Stimulated activated CD8-positive, alpha-beta memory T cell treated with anti-CD3 and anti-CD28 coated beads, Interleukin-15, amount 100 ng/mL, for 1 hour (primary cell): Measurements from ENCODE around the gene HIPK3.
"Not testable (repeated sequence)": the region's sequence is repeated elsewhere in the genome, so short reads cannot be mapped to it uniquely, and the experiment has no call there.

ENCODE experiments used
- DNase-seq: peaks from one replicate; pipeline ENCODE4 v3.0.0-alpha.2; 2020; ENCODE audit warnings: low read depth

The HIPK3 gene

DNA sequence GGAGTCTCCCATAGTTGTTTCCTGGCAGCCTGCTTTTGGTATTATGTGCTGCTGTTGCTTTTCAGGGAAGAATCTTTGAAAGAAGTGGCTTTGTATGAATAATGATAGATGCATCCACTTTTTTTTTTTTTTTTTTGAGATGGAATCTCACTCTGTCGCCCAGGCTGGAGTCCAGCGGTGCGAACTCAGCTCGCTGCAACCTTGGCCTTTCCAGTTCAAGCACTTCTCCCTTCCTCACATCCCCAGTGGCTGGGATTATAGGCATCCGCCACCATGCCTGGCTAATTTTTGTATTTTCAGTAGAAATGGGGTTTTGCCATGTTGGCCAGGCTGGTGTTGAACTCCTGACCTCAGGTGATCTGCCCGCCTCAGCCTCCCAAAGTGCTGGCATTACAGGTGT is 49.6 kb downstream of the HIPK3 start:
- not testable (repeated sequence) for DNase-seq

DNA sequence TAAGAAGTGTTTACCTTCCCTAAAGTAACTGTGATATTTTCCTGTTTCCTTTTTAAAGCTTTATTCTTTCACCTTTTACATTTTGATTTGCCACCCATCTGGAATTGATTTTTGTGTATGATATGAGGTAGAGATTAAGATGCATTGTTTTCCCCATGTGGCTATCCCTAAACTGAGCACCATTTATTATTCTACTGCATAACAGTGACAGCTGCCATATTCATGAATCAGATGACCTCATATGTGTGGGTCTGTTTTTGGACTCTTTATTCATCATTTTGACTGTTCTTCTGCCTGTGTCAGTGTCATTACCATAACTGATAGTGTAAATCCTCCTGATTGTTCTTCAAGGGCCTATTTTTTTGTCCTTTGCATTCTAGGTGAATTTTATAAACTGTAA is 50.8 kb downstream of the HIPK3 start:
- no peak for DNase-seq

DNA sequence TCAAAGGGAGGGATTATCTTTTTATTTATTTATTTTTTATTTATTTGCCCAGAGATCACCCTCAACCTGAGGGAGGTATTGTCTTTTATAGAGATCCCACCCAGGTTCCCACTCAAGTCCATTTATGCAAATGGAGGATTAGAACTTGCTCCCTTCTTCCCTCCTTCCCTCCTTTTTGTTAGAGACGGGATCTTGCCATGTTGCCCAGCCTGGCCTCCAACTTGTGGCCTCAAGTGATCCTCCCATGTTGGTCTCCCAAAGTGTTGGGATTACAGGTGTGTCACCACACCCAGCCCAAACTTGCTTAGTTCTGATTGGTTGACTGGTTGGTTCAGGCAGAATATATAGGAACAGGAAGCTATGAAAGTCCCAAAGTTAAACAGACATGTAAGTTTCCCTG is 51.9 kb downstream of the HIPK3 start:
- DNase-seq, result no peak

DNA sequence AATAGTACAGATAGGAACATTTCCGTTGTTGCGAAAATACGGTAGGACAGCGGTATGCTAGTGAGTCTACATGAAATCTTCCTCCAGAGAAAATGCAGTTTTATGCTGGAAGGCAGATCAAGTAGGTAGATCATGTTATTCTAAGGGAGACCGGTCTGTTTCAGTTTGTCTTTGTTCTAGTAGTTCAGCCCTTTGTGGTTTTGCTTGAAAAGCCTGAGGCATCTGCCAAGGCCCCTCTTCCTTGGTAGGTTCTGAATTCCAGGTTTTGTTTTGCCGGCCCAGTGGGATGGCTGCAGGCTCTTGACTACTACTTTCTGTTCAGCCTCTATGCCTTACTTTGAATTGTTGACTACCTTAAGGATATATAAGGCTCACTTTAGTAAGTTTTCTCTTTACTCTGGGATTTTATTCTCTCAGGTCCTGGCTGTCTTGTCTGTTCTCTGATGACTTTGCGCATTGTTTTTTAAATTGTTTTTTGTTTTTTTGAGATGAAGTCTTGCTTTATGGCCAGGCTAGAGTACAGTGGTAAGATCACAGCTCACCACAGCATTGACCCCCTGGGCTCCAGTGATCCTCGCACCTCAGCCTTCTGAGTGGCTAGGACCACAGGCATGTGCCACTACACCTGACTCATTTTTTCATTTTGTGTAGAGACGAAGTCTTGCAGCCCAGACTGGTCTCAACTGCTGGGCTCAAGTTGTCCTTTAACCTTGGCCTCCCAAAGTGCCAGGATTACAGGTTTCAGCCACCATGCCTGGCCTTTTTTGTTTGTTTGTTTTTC is 53.7 kb downstream of the HIPK3 start:
- no peak for DNase-seq

DNA sequence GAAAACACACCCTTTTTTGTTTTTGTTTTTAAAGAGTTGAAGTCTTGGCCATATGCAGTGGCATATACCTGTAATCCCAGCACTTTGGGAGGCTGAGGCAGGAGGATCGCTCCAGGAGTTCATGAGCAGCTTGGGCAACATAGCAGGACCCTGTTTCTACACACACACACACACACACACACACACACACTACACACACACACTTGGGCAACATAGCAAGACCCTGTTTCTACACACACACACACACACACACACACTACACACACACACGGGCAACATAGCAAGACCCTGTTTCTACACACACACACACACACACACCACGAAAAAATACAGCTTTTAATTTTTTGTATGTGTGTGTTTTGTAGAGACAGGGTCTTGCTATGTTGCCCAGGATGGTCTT is 54.5 kb downstream of the HIPK3 start:
- DNase-seq, result no peak

DNA sequence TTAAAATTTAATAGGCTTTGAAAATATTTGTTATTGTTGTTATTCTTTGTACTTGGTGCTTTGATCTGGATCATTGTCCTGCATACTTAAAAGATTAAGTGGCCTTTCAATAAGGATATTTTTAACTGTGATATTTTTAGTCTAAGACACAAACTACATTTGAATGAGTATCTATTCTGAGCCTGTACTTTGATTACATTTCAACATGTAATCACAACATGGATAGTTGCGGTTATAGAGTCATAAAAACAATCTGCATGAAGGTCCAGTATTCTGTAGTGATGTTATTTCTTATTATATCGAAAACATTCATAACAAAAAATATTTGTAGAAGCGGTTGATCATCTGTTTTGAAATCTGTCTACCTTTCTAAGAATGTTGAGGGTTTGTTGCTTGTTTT is 58.6 kb downstream of the HIPK3 start:
- no peak for DNase-seq

DNA sequence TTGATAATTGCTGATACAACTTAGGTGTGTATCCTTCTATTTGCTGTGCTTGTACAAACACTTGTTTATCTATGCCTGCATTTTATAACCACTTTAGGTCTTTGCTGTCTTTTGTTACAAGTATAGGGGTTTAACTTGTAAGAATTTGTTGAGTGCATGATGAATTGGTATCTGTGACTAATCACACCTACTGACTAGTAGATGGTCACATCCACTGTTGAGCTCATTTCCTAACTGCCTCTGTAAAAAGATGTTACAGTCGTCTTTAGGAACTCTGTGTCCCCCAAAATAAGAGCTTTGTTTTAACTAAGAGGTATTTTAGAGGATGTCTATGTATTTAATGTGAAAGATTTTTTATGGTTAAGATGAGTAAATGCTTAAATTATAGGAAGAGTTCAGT is 60.5 kb downstream of the HIPK3 start:
- no peak for DNase-seq

DNA sequence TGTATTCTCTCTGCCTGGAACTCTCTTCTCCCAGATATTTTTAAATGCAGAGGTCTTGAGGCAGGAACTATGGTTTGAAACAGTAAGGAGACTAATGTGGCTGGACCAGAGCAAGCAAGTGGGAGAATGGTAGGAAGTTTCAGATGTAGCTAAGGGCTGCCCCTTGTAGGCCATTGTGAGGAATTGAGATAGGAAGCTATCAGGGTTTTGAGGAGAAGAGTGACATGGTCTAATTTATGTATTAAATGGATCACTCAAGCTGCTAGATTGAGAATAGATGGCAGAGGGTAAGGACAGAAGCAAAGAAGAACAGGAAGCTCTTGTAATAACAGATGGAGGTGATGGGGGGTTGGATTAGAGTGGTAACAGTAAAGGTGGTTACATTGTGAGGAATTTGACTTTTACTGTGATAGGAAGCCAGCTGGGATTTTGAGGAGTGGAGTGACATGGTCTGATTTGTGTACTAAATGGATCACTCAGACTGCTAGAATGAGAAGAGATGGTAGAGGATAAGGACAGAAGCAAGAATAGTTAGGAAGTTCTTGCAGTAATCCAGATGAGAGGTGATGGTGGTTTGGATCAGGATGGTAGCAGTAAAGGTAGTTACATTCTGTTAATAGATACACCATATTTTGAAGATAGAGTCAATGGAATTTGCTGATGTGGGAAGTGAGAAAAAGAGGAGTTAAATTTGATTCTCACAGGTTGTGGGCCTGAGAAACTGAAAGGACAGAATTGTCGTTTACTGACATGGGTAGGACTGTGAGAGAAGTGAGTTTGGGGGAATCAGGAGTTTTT is 63.0 kb downstream of the HIPK3 start:
- DNase-seq, result no peak

DNA sequence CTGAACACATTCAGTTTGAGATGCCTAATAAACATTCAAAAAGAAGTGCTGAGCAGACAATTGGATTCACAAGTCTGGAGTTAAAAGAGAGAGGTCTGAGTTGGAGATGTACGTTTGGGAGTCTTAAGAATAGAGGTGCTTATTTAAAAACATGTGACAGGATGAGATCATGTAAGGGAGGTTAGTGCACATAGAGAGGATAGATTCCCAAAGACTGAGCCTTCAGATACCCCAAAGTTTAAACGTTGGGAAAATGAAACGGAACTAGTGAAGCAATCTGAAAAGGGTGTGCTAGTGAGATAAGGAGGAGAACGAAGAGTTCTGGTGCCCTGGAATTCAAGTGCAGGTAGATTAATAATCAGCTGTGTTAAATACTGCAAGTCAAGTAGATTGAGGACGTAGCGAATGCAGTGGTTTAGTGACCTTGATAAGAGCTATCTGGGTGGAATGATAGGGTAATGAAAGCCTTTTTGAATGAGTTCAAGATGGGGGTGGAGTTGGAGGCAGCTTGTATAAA is 63.7 kb downstream of the HIPK3 start:
- DNase-seq, result no peak

DNA sequence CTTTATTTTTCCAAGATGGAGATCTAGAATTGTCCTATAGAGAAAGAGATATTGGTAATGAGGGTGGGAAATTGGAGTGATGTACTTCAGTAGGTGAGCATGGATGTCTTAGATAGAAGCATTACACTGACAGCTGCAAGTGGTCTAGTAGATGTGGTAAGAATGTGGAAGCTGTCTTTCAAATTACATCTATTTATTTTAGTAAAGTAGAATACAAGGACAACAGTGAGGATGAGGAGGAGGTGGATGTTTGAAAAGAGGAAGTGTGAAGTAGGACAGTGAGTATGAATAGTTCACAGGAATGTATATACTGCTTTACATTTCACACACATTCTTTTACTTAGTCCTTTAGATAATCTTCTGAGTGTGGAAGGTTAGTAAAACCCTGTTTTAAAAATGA is 64.2 kb downstream of the HIPK3 start:
- no peak for DNase-seq

DNA sequence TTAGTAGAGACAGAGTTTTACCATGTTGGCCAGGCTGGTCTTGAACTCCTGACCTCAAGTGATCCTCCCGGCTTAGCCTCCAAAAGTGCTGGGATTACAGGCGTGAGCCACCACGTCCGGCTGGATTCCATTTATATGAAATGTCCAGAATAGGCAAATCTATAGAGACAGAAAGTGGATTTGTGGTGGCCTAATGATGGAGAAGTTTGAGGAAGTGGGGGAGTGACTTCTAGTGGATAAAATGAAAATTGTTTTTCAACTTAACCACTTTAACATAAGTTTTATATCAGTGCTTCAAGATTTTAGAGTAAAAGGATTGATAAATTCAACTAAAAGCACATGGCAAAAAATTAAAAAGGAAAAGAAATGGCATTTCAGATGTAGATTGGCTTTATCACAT is 66.2 kb downstream of the HIPK3 start:
- DNase-seq, result no peak

DNA sequence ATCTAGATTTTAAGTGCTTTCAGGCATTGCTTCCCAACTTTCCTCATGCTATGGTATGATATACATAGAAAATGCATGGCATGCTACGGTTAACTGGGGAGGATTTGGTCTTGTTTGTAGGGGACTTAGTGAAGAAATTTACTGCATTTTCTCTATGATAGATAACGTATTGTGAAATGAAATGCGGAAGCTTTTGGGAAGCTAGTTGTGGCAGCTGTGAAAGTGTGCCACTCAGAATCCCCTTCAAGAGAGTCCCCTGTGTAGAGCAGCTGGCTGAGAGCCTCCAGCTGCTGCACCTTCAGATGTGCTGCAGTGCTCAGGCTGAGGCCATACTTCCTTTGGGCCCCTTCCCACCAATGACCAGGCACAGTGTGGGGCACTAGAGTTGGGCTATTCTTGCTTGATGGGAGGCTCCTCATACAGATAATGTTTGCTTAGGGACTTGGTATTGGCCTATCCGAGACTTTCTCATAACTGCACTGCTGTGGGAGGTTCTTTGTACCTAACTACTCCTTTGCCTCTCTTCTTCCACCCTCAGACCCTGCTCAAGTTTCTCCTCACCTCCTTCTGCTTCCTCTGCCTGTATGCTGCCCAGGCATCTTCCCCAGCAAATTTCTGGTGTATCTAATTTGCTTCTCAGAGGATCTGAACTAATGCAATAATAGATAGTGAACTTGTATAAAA is 67.3 kb downstream of the HIPK3 start:
- no peak for DNase-seq

DNA sequence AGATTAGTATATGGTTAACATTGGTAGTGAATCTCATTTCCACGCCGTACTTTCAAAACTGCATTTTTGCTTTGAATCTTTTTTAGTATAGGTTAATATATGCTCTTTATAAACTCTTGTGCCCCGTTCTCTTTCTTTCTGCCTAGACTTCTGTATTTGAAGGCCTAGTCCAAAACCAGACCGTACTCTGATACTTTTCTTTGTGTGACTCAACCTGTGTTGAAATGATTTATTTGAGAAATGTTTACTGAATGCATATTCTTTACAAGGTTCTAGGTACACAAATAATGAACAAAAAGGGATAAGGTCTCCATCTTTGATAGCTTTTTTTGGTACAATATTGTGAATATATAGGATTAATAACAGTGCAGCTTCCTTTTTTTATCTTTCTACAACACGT is 68.3 kb downstream of the HIPK3 start:
- no peak for DNase-seq

DNA sequence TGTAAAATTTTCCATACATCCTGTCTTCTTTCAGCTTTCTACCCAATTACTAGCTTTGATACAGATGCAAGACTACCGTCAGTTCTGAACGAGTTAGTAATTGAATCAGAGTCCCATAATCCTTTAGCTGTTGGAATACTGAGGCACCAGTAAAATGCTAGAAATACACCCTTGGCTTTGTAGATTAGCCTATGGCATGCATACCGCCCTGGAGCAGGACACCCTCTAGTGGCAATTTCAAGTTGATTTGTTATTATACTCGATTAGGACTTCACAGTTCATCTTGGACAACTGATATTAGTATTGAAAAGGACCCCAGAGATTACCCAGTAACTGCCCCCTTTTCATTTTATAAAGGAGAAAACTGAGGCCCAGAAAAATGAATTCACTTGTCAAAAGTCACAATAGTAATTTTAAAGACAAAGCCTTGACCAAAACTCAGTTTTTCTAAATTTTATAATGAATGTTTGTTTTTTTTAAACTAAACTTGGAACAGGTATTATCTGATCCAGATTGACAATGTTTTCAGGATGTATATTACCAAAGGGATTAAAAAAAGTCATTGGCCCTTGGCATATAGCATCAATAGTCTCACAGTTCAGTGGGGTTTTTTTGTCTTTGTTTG is 72.6 kb downstream of the HIPK3 start:
- DNase-seq, result no peak

DNA sequence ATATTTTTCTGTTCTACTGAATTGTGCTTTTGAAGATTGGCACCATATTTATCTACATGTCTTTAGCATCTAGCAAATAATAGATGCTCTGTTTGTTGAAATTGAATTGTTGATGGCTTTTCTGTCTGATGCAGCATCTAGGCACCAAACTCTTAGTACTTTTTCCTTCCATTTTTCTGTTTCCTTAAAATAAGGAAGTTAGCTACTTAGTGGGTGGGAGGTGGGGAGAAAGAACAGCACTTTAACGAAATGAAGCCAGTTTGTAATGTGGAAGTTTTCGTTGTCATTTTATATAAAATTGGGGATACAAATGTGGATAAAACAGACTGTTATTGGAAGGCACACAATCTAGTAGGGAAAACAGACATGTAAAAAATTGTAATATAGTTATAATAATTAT is 76.6 kb downstream of the HIPK3 start:
- DNase-seq, result no peak

DNA sequence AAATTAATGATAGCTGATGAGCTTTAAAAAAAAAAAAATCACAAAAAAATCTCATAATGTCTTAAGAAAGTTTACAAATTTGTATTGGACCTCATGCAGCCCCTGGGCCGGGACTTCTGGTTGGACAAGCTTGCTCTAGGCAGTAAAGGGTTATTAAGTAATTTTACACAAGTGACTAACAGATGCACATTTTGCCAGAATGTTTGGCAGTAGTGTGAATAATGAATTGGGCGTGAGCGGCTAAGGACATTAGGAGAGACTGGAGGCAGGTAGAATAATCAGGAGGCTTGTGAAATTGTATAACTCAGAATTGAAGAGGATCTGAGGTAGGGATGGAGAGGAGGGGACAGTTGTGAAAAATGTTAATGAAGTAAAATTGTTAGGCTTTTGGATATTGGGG is 77.4 kb downstream of the HIPK3 start:
- no peak for DNase-seq

DNA sequence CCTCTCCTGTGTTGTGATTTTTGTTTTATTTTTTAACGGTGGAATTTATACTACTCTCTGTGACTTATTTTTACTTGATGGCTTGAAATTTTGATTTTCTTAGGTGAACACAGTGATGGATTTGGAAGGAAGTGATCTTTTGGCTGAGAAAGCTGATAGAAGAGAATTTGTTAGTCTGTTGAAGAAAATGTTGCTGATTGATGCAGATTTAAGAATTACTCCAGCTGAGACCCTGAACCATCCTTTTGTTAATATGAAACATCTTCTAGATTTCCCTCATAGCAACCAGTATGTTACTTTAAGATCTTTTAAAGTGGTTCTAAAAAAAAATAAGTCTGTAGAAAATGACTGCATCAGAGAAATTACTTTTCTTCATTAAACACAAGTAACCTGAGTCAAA is 82.1 kb downstream of the HIPK3 start:
- DNase-seq, result no peak

DNA sequence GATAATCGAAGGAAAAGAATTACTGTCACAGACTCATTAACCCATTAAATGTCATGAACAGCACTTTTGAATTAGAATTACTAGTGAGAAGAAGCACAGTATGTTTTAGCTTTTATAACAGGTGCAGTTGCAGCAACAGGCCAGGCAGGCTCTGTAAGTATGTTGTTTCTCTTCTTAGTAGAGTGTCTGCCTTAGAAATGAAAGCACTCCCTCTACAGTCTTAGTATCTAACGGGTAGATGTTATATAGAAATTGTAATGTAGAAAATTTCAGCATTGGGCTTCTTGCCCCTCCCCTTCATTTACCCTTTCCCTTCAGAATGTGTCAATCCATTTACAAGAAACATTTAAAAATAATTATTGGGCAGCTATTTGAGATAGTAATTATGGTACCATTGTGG is 87.4 kb downstream of the HIPK3 start:
- DNase-seq, result no peak

DNA sequence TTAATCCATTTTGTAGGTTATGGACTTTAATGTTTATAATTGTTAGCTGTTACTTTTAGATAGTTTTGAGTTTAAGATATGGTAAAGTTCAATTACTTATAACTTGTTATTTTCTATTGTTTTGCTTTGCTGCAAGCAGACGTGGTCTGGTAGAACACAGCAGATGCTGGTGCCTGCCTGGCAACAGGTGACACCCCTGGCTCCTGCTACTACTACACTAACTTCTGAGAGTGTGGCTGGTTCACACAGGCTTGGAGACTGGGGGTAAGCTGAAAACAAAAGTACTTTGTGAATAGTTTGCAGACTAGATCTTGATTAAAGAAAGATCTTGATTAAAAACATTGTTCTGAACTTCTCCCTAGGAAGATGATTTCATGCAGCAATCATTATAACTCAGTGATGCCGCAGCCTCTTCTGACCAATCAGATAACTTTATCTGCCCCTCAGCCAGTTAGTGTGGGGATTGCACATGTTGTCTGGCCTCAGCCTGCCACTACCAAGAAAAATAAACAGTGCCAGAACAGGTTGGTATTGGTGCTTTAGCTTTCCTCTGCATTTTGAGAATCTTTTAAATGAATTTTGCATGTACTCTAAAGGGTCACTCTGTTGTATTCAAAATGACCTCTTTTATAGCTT is 90.4 kb downstream of the HIPK3 start:
- no peak for DNase-seq

DNA sequence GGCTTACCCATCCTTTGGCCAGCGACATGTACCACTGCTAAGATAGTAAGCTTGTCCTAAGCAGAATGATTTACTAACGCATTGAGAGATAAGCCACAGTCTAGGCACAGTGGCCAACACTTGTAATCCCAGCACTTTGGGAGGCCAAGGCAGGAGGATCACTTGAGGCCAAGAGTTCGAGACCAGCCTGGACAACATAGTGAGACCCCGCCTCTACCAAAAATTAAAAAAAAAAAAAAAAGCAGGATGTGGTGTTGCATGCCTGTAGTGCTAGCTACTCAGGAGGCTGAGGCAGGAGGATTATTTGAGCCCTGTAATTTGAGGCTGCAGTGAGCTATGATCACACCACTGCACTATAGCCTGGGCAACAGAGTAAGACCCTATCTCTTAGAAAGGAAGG is 93.1 kb downstream of the HIPK3 start:
- DNase-seq, result no peak

DNA sequence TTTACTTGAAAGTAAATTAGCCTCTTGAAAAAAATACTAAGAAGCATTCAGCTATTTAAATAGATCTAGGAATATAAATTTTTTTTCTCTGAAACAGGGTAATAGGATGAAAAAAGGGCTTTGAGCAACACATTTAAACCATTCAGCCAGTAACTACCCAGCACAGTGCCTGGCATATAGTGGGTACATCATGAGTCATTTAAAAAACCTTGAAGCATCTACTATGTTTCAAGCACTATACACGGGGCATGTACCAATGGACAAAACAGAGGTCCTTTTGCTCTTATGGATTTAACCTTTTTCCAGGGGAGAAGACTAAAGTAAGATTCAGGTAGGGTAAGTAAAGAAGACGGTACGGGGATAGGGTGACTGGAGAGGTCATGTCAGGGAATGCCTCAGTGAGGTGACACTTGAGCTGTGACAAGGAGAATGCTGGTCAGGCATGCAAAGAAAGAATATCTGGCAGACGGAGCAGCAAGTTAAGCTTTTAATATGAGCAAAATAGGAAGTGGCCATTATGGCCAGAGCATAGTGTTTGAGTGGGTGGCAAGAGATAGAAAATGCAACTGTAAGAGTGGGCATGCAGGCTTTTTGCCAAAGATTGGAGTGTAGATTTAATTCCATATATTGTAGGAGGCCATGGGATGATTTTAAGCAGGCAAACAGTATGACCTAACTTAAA is 101.1 kb downstream of the HIPK3 start:
- DNase-seq, result no peak
